ENCODE measurements around the gene EIF1AD. TPM values are rescaled to one million over a fixed set of nuclear protein-coding genes. Genes with fewer than 3 reads are reported as not detected.

EIF1AD gene
- total RNA-seq, 1 donor from 2014 or later = 21.7 TPM

Other genes starting within 250 kb of the EIF1AD start
- 6.2 and 11.9 TPM in 2 replicates for gene AP5B1, start 221.2 kb downstream of the EIF1AD start, total RNA-seq
- not detected in 2 replicates for gene OVOL1, start 215.1 kb downstream of the EIF1AD start, total RNA-seq
- gene SNX32, start 168.2 kb downstream of the EIF1AD start, total RNA-seq = 0.13 and 0.51 TPM in 2 replicates
- 976 and 1,057 TPM in 2 replicates for gene CFL1, start 144.0 kb downstream of the EIF1AD start, total RNA-seq
- gene MUS81, start 141.7 kb downstream of the EIF1AD start, total RNA-seq = 32.6 and 37.8 TPM in 2 replicates
- 11.2 and 44.4 TPM in 2 replicates for gene EFEMP2, start 129.4 kb downstream of the EIF1AD start, total RNA-seq
- 0.13 TPM in 2 replicates for gene CTSW, start 122.3 kb downstream of the EIF1AD start, total RNA-seq
- gene FIBP, start 113.7 kb downstream of the EIF1AD start, total RNA-seq = 157 and 195 TPM in 2 replicates
- 40.7 and 49.3 TPM in 2 replicates for gene CCDC85B, start 111.5 kb downstream of the EIF1AD start, total RNA-seq
- gene FOSL1, start 101.8 kb downstream of the EIF1AD start, total RNA-seq = 2.1 and 3.8 TPM in 2 replicates
- 12.3 and 19.8 TPM in 2 replicates for gene C11orf68, start 83.1 kb downstream of the EIF1AD start, total RNA-seq
- gene DRAP1, start 82.7 kb downstream of the EIF1AD start, total RNA-seq = 67.3 and 84.5 TPM in 2 replicates
- not detected in 2 replicates for gene TSGA10IP, start 56.7 kb downstream of the EIF1AD start, total RNA-seq
- 23.9 and 27.8 TPM in 2 replicates for gene SART1, start 40.4 kb downstream of the EIF1AD start, total RNA-seq
- 16.7 and 20.4 TPM in 2 replicates for gene BANF1, start 346 bp upstream of the EIF1AD start, total RNA-seq
- gene CST6, start 9.9 kb upstream of the EIF1AD start, total RNA-seq = 0.38 and 0.64 TPM in 2 replicates
- gene CATSPER1, start 24.3 kb upstream of the EIF1AD start, total RNA-seq = 0.13 TPM in 1 of 2 replicates, not detected in the other
- gene GAL3ST3, start 47.0 kb upstream of the EIF1AD start, total RNA-seq = 0.26 and 0.38 TPM in 2 replicates
- 70.3 and 72.7 TPM in 2 replicates for gene SF3B2, start 50.2 kb upstream of the EIF1AD start, total RNA-seq
- 16.4 and 30.7 TPM in 2 replicates for gene PACS1, start 68.1 kb upstream of the EIF1AD start, total RNA-seq